HG03575 (cell line): ENCODE data around the gene KCTD18.

Experiments used
- ATAC-seq: cut with Tn5 transposase; IDR thresholded peaks from one replicate; pipeline ENCODE4 v1.9.1; 2021; ENCODE audit not compliant: unreplicated experiment, insufficient number of reproducible peaks, low FRiP score; ENCODE audit errors: extremely low read depth

Gene KCTD18

DNA sequence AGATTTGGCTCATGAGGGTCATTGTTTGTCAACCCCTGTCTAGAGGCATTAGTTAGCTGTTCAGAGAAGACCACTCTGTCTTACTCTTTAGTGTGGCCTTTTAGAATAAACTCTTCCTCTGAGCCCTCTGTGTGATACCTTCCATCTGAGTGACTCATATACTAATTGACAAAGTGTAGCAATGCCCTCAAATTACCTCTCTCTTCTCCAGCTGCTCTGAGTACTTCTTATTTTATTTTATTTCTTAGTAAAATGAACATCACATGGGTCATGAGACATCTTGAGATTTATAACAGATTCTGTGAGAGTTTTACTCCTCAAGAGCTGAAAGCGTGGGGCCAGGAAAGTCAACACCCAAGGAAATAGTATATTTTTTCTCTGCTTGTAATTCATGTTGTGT is 67.4 kb downstream of the KCTD18 start:
- no peak for ATAC-seq

DNA sequence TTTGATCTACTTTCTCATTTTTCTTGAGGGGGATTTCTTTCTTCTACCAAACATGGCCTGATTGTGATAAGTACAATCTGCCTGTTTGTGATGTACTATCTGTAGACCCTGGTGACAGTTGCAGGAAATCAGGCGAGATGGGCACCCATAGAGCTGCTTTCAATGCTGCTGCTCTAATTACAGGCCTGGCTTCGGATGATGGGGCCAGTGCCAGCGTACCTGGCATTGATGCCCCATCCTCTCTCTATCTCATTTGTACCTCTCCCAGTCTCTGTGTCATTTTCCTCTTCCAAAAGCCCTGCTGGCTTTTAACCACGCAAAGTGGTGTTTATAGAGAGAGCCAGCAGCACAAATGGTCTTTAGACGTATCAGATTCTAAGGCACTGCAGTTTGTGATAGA is 69.9 kb downstream of the KCTD18 start:
- no peak for ATAC-seq
